ENCODE measurements around the gene RNF183.

The RNF183 gene

DNA sequence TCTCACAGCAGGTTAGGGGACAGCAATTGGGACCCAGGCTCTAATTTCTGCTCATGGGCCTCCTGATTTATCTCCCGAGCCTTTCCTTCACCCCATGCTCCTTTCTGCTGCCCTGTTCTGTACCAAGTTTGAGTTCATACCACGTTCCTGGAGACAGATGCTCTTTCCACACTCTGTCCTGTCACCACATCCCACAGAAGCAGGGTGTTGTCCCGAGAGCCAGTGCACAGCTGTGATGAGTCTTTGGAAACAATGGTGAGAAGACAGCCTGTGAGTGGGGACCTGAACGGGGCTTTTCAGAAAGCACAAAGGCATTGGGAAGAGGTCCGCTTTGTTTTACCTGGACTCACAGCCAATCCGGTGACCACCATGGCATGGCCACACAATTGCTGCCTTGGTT, 19.5 kb upstream of the RNF183 start:
- no peak for ATAC-seq

GRCh38 chr9:113320051-113320450, 16.9 kb upstream of the RNF183 start:
- ATAC-seq: no peak

More for the DNA sequence above, 19.5 kb upstream of the RNF183 start:
- TF ChIP-seq, protein P1, sequence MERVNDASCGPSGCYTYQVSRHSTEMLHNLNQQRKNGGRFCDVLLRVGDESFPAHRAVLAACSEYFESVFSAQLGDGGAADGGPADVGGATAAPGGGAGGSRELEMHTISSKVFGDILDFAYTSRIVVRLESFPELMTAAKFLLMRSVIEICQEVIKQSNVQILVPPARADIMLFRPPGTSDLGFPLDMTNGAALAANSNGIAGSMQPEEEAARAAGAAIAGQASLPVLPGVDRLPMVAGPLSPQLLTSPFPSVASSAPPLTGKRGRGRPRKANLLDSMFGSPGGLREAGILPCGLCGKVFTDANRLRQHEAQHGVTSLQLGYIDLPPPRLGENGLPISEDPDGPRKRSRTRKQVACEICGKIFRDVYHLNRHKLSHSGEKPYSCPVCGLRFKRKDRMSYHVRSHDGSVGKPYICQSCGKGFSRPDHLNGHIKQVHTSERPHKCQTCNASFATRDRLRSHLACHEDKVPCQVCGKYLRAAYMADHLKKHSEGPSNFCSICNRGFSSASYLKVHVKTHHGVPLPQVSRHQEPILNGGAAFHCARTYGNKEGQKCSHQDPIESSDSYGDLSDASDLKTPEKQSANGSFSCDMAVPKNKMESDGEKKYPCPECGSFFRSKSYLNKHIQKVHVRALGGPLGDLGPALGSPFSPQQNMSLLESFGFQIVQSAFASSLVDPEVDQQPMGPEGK (CRISPR knock-in tag; IDR thresholded peaks at IDR 0.05; ENCODE audit: borderline replicate concordance): no peak
- TF ChIP-seq ZNF70 (CRISPR knock-in tag; IDR thresholded peaks at IDR 0.05) (no peak), PPARA (CRISPR knock-in tag; IDR thresholded peaks at IDR 0.05; ENCODE audit: borderline replicate concordance) (no peak), ESRRG (CRISPR knock-in tag; IDR thresholded peaks at IDR 0.05) (no peak), TCF4 (CRISPR knock-in tag; IDR thresholded peaks at IDR 0.05; ENCODE audit: borderline replicate concordance) (no peak), POU6F1 (CRISPR knock-in tag; IDR thresholded peaks at IDR 0.05; ENCODE audit: borderline replicate concordance, low read depth) (no peak), ZC3H10 (CRISPR knock-in tag; IDR thresholded peaks at IDR 0.05) (no peak), ZNF8 (CRISPR knock-in tag; IDR thresholded peaks at IDR 0.05) (no peak), CSDC2 (CRISPR knock-in tag; IDR thresholded peaks at IDR 0.05) (no peak), TSHZ2 (CRISPR knock-in tag; IDR thresholded peaks at IDR 0.05) (no peak)

More at GRCh38 chr9:113320051-113320450, 16.9 kb upstream of the RNF183 start:
- TF ChIP-seq TSHZ2 (CRISPR knock-in tag; IDR thresholded peaks at IDR 0.05) (no peak), ESRRG (CRISPR knock-in tag; IDR thresholded peaks at IDR 0.05) (no peak), ZNF8 (CRISPR knock-in tag; IDR thresholded peaks at IDR 0.05) (no peak), CREB5 (CRISPR knock-in tag; IDR thresholded peaks at IDR 0.05; ENCODE audit: low read depth) (no peak), GLIS3 (CRISPR knock-in tag; IDR thresholded peaks at IDR 0.05) (no peak), TCF4 (CRISPR knock-in tag; IDR thresholded peaks at IDR 0.05; ENCODE audit: borderline replicate concordance) (no peak), BACH2 (CRISPR knock-in tag; IDR thresholded peaks at IDR 0.05; ENCODE audit: borderline replicate concordance) (no peak), ZFP3 (CRISPR knock-in tag; IDR thresholded peaks at IDR 0.05) (no peak), ARNTL (CRISPR knock-in tag; IDR thresholded peaks at IDR 0.05; ENCODE audit: borderline replicate concordance, low read depth) (no peak), SNAI2 (CRISPR knock-in tag; IDR thresholded peaks at IDR 0.05) (no peak), CSRNP3 (CRISPR knock-in tag; IDR thresholded peaks at IDR 0.05) (no peak), ZNF70 (CRISPR knock-in tag; IDR thresholded peaks at IDR 0.05) (no peak), ZC3H10 (CRISPR knock-in tag; IDR thresholded peaks at IDR 0.05) (no peak), PPARA (CRISPR knock-in tag; IDR thresholded peaks at IDR 0.05; ENCODE audit: borderline replicate concordance) (no peak), ZNF565 (CRISPR knock-in tag; conservative IDR thresholded peaks at IDR 0.05; ENCODE audit: low read depth) (no peak)
- TF ChIP-seq, protein P1 (CRISPR knock-in tag; IDR thresholded peaks at IDR 0.05; ENCODE audit: borderline replicate concordance): no peak
